WTC11 (cell line): ENCODE data around the gene OCEL1. TPM values are rescaled to one million over a fixed set of nuclear protein-coding genes. Genes with fewer than 3 reads are reported as not detected.
A peak's percentile ranks its signal among the peaks of the same experiment; 100 is the strongest.

ENCODE experiments used
- ESRRA ChIP-seq: sonication (generic); formaldehyde crosslinking; IDR thresholded peaks from 2 replicates; pipeline ENCODE4 v1.8.1; 2022; ENCODE audit warnings: mild to moderate bottlenecking, missing genetic modification reagents, borderline replicate concordance
- FOXK1 ChIP-seq: sonication (generic); formaldehyde crosslinking; IDR thresholded peaks from 2 replicates; pipeline ENCODE4 v1.8.0; 2022; ENCODE audit warnings: mild to moderate bottlenecking, moderate library complexity, missing genetic modification reagents
- JUN ChIP-seq: sonication (generic); formaldehyde crosslinking; IDR thresholded peaks from 2 replicates; pipeline ENCODE4 v1.8.0; 2023; ENCODE audit warnings: mild to moderate bottlenecking, missing genetic modification reagents
- NFYB ChIP-seq: sonication (generic); formaldehyde crosslinking; conservative IDR thresholded peaks from 2 replicates; pipeline ENCODE4 v1.8.0; 2022; ENCODE audit warnings: low read depth, missing genetic modification reagents
- SMAD3 ChIP-seq: sonication (generic); formaldehyde crosslinking; IDR thresholded peaks from 2 replicates; pipeline ENCODE4 v1.8.0; 2022; ENCODE audit warnings: missing genetic modification reagents, mild to moderate bottlenecking, borderline replicate concordance
- TCF7 ChIP-seq: sonication (generic); formaldehyde crosslinking; IDR thresholded peaks from 2 replicates; pipeline ENCODE4 v1.8.0; 2022; ENCODE audit warnings: mild to moderate bottlenecking, low read depth, missing genetic modification reagents, moderate library complexity
- TEAD1 ChIP-seq: sonication (generic); formaldehyde crosslinking; IDR thresholded peaks from 2 replicates; pipeline ENCODE4 v1.8.0; 2022; ENCODE audit warnings: mild to moderate bottlenecking, missing genetic modification reagents
- TEAD4 ChIP-seq: sonication (generic); formaldehyde crosslinking; IDR thresholded peaks from 2 replicates; pipeline ENCODE4 v1.8.0; 2022; ENCODE audit warnings: mild to moderate bottlenecking, missing genetic modification reagents
- TP53 ChIP-seq: sonication (generic); formaldehyde crosslinking; IDR thresholded peaks from 2 replicates; pipeline ENCODE4 v1.8.1; 2023; ENCODE audit warnings: mild to moderate bottlenecking, missing genetic modification reagents
- ZBTB21 ChIP-seq: sonication (generic); formaldehyde crosslinking; IDR thresholded peaks from 2 replicates; pipeline ENCODE4 v1.8.1; 2023; ENCODE audit warnings: mild to moderate bottlenecking, missing genetic modification reagents, borderline replicate concordance
- total RNA-seq: library from RNA; stranded (reverse); gene quantifications from 3 replicates; pipeline ENCODE4 v1.2.3, GENCODE V29; 2021
- TF ChIP-seq, protein P1 (sequence below): sonication (generic); formaldehyde crosslinking; IDR thresholded peaks from 2 replicates; pipeline ENCODE4 v1.8.0; 2022; ENCODE audit warnings: missing genetic modification reagents
- TF ChIP-seq, protein P2 (sequence below): fragments of 250-450 bp; sonication (Bioruptor Pico); IDR thresholded peaks from 2 replicates; pipeline ENCODE4 v1.9.0; 2021; ENCODE audit warnings: mild to moderate bottlenecking
- TF ChIP-seq, protein P3 (sequence below): sonication (generic); formaldehyde crosslinking; IDR thresholded peaks from 2 replicates; pipeline ENCODE4 v1.8.1; 2023; ENCODE audit warnings: mild to moderate bottlenecking, missing genetic modification reagents, moderate library complexity
- TF ChIP-seq, protein P4 (sequence below): fragments of 250-450 bp; sonication (Bioruptor Pico); conservative IDR thresholded peaks from 2 replicates; pipeline ENCODE4 v1.9.0; 2021; ENCODE audit warnings: mild to moderate bottlenecking
- TF ChIP-seq, protein P5 (sequence below): sonication (generic); formaldehyde crosslinking; IDR thresholded peaks from 2 replicates; pipeline ENCODE4 v1.8.1; 2022; ENCODE audit warnings: mild to moderate bottlenecking, missing genetic modification reagents, moderate library complexity, borderline replicate concordance
- TF ChIP-seq, protein P6 (sequence below): sonication (generic); formaldehyde crosslinking; IDR thresholded peaks from 2 replicates; pipeline ENCODE4 v1.8.1; 2022; ENCODE audit warnings: mild to moderate bottlenecking, moderate library complexity, missing genetic modification reagents

The OCEL1 gene
- total RNA-seq, 1 experiment from 2014 or later: 34.0 TPM

DNA sequence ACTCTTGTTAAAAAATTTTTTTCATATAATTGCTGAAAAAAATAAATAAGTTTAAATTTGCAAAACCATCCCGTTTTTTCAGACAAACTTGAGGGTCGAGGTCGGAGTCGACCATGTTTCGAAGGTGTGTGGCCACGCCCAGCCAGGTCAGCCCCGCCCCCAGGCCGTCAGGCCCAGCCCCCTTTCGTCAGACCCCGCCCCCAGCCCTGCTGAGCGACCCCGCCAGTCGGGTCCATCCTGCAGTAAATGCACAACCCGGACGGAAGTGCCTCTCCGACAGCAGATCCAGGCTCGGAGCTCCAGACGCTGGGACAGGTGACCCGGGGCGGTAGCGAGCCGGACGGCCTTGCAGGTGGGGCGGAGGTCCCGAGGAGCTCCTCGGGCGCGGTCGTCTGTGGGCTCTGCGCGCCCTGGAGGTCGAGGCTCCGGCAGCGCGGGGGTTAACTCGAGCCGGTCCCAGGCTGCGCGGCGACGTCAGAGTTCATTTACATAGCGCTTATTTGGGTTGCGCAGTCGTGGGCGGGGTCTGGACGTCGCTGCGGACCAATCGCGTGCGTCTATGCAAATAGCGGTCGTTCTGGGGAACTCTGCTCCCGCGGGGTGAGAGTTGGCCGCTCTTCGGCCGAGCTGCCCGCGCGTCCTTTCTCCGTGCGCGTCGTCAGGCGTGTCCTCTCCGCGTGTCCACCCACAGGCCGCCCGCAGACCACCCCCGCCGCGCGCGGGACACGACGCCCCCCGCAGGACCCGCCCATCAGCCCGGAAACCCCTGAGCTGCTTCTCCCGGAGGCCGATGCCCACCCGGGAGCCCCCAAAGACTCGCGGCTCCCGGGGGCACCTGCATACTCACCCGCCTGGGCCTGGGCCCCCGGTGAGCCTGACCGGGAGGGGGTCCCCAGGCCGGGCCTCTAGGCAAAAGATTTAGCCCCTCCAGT lies at the start of gene OCEL1 (continued):
- TF ChIP-seq, protein P1, sequence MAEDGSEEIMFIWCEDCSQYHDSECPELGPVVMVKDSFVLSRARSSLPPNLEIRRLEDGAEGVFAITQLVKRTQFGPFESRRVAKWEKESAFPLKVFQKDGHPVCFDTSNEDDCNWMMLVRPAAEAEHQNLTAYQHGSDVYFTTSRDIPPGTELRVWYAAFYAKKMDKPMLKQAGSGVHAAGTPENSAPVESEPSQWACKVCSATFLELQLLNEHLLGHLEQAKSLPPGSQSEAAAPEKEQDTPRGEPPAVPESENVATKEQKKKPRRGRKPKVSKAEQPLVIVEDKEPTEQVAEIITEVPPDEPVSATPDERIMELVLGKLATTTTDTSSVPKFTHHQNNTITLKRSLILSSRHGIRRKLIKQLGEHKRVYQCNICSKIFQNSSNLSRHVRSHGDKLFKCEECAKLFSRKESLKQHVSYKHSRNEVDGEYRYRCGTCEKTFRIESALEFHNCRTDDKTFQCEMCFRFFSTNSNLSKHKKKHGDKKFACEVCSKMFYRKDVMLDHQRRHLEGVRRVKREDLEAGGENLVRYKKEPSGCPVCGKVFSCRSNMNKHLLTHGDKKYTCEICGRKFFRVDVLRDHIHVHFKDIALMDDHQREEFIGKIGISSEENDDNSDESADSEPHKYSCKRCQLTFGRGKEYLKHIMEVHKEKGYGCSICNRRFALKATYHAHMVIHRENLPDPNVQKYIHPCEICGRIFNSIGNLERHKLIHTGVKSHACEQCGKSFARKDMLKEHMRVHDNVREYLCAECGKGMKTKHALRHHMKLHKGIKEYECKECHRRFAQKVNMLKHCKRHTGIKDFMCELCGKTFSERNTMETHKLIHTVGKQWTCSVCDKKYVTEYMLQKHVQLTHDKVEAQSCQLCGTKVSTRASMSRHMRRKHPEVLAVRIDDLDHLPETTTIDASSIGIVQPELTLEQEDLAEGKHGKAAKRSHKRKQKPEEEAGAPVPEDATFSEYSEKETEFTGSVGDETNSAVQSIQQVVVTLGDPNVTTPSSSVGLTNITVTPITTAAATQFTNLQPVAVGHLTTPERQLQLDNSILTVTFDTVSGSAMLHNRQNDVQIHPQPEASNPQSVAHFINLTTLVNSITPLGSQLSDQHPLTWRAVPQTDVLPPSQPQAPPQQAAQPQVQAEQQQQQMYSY: no peak
- TF ChIP-seq, protein P2, sequence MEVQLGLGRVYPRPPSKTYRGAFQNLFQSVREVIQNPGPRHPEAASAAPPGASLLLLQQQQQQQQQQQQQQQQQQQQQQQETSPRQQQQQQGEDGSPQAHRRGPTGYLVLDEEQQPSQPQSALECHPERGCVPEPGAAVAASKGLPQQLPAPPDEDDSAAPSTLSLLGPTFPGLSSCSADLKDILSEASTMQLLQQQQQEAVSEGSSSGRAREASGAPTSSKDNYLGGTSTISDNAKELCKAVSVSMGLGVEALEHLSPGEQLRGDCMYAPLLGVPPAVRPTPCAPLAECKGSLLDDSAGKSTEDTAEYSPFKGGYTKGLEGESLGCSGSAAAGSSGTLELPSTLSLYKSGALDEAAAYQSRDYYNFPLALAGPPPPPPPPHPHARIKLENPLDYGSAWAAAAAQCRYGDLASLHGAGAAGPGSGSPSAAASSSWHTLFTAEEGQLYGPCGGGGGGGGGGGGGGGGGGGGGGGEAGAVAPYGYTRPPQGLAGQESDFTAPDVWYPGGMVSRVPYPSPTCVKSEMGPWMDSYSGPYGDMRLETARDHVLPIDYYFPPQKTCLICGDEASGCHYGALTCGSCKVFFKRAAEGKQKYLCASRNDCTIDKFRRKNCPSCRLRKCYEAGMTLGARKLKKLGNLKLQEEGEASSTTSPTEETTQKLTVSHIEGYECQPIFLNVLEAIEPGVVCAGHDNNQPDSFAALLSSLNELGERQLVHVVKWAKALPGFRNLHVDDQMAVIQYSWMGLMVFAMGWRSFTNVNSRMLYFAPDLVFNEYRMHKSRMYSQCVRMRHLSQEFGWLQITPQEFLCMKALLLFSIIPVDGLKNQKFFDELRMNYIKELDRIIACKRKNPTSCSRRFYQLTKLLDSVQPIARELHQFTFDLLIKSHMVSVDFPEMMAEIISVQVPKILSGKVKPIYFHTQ (CRISPR knock-in tag): no peak
- TF ChIP-seq, protein P3, sequence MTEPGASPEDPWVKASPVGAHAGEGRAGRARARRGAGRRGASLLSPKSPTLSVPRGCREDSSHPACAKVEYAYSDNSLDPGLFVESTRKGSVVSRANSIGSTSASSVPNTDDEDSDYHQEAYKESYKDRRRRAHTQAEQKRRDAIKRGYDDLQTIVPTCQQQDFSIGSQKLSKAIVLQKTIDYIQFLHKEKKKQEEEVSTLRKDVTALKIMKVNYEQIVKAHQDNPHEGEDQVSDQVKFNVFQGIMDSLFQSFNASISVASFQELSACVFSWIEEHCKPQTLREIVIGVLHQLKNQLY: no peak
- TF ChIP-seq ZBTB21 (CRISPR knock-in tag): no peak
- peak; percentile 14; the same call in 1 of the 2 replicates for TF ChIP-seq FOXK1 (CRISPR knock-in tag)
- TF ChIP-seq, protein P4, sequence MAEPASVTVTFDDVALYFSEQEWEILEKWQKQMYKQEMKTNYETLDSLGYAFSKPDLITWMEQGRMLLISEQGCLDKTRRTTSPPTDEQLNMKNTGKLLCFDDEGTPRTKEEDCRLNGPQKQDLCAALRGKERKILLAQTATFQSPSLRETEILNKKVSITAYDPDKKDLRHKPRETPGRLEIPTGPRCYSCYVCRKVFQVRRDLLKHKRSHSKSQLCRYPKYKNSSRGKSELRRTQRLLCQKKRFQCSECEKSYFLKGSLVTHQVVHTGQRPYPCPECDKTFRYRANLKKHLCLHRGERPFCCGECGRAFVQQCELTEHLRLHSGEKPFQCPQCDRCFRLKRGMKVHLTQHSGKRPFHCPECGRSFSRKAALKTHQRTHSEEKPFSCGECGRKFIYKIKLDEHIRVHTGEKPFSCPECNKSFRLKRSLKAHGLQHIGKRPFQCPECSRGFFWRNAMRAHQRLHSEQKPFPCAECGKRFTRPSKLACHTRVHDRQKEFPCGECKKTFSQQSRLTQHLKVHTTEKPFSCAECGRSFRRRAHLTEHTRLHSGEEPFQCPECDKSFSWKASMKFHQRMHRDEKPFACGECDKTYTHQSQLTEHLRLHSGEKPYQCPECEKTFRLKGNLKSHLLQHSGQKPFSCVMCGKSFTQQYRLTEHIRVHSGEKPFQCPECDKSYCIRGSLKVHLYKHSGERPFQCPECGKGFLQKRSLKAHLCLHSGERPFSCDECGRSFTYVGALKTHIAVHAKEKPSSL (CRISPR knock-in tag): no peak
- TF ChIP-seq ESRRA: no peak
- TF ChIP-seq JUN: no peak
- TF ChIP-seq TEAD4 (CRISPR knock-in tag): no peak
- TF ChIP-seq, protein P5, sequence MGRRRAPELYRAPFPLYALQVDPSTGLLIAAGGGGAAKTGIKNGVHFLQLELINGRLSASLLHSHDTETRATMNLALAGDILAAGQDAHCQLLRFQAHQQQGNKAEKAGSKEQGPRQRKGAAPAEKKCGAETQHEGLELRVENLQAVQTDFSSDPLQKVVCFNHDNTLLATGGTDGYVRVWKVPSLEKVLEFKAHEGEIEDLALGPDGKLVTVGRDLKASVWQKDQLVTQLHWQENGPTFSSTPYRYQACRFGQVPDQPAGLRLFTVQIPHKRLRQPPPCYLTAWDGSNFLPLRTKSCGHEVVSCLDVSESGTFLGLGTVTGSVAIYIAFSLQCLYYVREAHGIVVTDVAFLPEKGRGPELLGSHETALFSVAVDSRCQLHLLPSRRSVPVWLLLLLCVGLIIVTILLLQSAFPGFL (CRISPR knock-in tag): no peak
- TF ChIP-seq TP53 (CRISPR knock-in tag): no peak
- peak; percentile 43; the same call in 1 of the 2 replicates for TF ChIP-seq TEAD1 (CRISPR knock-in tag)
- TF ChIP-seq, protein P6, sequence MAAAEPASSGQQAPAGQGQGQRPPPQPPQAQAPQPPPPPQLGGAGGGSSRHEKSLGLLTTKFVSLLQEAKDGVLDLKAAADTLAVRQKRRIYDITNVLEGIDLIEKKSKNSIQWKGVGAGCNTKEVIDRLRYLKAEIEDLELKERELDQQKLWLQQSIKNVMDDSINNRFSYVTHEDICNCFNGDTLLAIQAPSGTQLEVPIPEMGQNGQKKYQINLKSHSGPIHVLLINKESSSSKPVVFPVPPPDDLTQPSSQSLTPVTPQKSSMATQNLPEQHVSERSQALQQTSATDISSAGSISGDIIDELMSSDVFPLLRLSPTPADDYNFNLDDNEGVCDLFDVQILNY (CRISPR knock-in tag): 0 out of 2 replicates have a peak, but pooled peaks have one; percentile 22
- no peak for TF ChIP-seq SMAD3 (CRISPR knock-in tag)
- TF ChIP-seq TCF7 (CRISPR knock-in tag): no peak
- peak; percentile 49; the same call in 1 of the 2 replicates for TF ChIP-seq NFYB (CRISPR knock-in tag)
